Inferior parietal cortex (tissue), 1 donor: ENCODE measurements around the gene AHNAK.

Experiments used
- DNase-seq: peaks from one replicate; pipeline ENCODE4 v3.0.0-alpha.2; 2016; ENCODE audit errors: extremely low spot score

AHNAK gene

DNA sequence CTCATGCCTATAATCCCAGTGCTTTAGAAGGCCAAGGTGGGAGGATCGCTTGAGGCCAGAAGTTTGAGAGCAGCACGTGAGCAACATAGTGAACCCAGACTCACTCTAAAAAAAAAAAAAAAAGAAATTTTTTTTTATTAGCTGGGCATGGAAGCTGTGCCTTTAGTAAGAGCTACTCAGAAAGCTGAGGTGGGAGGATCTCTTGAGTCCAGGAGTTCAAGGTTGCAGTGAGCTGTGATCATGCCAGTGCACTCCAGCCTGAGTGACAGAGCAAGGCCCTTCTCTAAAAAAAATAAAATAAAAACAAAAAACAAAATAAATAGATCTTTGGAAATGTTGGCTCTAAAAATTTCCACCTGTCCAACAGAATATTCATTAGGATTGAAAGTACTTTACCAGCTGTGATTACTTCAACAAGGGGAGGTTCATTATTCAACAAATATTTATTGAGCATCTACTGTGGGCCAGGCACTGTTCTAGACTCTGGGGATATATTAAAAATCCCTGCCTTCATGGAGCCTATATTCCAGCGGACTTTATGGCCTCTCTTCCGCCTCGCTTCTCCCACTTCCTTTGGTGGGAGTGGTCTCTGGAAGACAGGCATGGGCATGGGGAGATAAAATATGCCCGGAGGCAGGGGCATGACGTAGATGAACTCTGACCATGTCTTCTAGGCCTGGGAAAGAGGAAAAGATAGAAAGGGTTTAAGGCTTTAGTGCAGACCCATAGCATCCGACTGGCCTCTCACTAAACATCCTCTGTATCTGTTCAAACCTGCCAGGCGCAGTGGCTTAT lies 47.9 kb downstream of the AHNAK start:
- DNase-seq: no peak

DNA sequence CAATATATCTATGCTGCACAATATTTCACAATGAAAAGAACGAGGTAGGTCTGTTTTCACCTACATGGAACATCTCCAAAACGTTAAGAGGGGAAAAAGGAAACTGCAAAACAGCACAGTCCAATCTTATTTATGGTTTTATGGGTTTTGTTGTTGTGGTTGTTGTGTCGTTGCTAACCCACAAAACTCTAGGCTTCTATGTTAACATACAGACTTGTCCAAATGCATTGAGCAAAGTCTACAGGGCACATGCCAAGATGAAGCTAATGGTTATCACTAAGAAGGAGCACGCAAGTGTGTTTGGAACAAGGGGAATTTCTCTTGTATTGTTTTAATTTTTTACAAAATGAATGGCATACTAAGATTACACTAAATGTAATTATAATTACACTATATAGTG lies 48.6 kb downstream of the AHNAK start:
- DNase-seq: no peak

DNA sequence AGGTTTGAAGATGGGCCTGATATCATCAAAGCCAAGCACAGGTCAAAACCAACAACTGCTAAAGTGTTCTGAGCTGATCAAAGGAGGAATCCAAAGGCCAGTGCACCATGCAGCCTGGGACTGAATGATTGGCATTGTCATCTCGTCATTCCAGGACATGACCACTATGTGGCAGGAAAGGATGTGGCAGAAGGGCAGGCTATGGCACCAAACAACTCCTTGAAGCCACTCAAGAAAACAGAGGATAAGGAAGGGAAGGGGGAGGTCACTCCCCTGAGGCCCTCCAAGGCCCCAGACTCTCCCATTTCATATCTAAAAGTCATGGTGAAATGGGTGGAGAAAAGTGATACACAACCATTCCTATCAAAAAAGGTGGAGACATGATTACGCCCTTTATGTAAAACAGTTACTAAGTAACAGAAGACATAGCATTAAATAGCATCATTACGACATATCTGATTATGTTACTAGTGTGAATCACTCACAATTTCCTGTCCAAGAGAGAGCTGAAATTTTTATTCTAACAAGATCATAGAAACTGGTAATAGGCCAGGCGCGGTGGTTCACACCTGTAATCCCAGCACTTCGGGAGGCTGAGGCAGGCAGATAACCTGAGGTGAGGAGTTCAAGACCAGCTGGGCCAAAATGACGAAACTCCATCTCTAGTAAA lies 49.3 kb downstream of the AHNAK start:
- DNase-seq: peak; percentile 63

DNA sequence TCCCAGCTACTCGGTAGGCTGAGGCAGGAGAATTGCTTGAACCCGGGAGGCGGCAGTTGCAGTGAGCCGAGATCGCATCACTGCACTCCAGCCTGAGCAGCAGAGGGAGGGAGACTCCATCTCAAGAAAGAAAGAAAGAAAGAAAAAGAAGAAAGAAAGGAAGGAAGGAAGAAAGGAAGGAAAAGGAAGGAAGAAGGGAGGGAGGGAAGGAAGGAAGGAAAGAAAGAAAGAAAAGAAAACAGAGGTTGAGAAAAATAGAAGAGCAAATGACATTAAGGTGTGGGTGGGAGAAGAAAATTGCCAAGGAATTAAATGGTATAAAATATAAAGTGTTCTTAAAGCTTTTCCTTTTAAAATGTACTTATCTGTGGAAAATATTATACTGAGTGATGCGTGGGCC lies 49.9 kb downstream of the AHNAK start:
- no peak for DNase-seq

DNA sequence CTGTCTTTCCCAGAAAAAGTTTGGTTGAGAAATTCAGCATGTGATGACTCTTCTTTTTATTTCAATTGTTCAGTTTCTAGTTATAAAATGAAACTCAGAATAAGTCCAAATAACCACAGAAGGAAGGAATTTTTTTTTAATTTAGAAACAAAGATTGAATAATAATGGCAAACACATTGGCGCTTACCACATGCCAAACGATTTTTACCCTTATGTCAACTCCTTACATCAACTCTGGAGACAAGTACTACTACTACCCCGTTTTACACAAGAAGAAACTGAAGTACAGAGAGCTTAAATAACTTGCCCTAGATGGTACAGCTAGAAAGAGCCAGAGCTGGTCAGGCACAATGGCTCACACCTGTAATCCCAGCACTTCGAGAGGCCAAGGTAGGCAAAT lies 52.4 kb downstream of the AHNAK start:
- DNase-seq: no peak

DNA sequence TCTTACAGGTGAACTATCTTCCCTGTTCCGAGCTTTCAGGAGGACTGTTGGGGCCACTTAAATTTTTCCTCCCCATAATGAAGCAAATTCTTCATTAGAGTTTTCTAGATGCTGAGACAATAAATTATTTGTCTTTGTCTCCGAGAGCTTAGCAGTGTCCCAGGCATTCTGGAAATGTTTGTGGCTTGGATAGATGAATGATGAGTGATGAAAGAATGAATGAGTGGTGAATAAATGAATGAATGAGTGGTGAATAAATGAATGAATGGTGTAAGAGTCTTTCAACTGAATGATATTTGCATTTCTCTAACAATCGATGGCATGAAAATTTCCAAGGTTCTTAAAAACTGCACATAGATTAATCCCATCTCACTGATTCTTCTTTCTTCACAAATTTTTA lies 52.8 kb downstream of the AHNAK start:
- no peak for DNase-seq

DNA sequence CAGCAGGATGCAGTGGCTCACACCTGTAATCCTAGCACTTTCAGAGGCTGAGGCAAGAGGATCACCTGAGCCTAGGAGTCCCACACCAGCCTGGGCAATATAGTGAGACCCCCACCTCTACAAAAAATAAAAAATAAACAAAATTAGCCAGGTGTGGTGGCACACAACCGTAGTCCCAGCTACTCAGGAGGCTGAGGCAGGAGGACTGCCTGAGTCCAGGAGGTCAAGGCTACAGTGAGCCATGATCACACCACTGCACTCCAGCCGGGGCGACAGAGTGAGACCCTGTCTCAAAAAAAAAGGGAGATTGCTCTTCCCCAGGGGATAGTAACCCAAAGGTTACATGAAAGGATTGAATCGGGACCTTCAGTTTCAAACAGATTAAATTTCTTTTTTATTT lies 54.0 kb downstream of the AHNAK start:
- no peak for DNase-seq

DNA sequence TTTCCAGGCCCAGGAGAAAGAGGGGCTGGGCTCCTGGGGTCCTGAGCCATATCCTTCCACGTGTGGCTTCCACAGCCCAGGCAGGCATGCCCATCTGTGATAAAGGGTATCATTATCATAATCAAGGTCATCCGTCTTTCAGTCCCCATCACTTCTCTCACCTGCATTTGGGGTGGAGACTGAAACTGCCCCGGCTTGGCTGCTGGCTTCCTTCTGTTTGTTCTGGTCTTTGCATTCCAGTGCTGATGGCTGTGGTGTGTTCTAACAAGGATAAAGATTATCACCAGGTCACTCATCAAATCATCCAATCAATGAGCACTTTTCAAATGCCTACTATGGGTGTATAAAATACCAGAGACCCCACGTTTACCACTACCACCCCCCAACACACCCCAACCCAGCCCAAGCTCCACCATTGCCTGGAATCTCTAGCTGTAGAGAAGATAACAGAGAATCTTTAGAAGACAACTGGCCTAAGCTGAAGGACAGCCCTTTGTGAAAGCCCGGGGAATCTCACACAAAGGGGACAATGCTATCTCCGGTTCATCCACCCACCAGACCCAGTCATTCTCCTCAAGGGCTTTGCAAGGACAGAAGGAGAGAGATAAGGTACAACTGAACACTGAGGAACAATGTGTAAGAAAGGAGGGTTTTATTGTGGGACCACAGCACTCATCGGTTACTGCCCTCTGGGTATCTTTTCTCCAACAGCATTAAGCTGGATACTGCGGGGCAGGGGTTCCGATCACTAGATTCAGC lies 54.9 kb downstream of the AHNAK start:
- no peak for DNase-seq

DNA sequence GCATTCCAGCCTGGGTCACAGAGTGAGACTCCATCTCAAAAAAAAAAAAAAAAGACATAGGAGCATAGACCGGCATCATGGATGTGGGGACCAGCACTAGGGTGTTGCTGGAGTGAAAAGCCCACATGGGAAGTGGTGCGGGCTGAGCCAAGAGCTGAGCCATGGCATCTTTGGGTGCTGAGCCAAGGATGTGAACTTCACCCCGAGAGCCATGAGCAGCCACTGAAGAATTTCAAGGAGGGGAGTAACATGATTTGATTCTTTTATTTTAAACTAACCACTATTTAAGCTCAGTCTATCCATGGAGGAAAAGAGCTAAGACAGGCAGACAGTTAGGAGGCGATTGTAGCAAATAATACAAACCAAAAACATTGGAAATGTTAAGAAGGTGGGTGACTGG lies 57.4 kb downstream of the AHNAK start:
- DNase-seq: no peak

DNA sequence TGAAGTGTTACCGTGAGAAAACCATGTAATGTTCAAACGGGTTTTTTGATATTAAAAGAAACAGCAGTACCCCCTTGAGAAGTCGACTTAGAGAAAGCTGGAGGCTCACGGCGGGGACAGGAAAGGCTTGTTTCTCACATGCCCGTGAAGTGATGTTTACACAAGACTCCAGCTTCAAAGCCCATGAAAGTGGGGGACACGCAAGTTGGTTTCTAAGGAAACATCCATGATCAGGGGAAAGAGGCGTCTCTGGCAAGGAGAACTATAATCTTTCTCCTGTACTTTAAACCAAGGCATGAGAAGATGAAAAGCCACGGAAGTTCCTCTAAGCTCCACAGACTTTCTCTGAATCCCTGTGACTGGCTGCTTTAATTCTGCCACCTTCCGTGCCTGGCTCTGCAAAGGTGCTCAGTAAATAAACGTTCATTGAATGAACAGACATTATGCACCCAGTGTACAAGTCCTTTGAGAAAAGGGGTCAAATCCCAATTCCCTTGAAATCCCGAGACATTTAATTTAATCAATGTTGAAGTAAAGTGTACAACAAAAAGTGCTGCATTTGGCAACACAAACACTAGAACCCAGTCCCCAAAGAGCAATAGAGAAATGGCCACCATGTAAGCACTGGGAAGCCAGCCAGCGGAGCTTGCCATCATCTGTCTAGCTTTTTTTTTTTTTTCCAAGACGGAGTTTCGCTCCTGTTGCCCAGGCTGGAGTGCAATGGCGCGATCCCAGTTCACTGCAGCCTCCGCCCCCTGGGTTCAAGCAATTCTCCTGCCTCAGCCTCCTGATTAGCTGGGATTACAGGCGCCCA lies 58.7 kb downstream of the AHNAK start:
- no peak for DNase-seq

DNA sequence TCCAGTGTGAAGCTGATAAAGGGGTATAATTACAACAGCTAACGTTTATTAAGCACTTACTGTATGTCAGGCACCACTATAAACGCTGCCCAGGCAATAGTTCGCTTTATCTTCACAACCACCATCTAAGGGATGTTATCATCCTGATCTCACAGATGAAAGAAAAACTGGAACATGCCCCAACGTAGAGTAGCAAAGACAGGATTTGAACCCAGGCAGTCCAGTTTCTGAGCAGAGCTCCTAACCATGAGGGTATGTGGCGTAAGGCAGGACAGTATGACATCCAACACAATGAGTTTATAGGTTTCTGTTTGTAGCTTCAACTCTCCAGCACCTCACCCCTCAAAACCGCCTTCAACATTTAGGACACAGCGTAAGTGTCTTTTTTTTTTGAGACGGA lies 59.5 kb downstream of the AHNAK start:
- no peak for DNase-seq

DNA sequence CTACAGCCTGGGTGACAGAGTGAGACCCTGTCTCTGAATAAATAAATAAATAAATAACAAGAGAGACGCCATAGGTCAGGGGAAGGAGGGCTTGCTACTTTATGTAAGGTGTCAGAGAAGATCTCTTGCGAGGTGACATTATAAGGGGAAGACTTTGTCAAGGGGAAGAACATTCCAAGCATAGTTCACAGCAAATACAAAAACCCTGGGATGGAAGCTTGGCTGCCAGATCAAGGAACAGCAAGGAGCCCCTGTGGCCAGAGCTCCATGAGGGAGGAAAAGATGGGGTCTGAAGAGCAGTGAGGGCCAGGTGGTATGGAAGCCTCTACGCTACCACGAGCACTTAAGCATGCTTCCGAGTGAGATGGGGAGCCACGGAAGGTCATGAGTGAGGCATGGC lies 62.3 kb downstream of the AHNAK start:
- no peak for DNase-seq

DNA sequence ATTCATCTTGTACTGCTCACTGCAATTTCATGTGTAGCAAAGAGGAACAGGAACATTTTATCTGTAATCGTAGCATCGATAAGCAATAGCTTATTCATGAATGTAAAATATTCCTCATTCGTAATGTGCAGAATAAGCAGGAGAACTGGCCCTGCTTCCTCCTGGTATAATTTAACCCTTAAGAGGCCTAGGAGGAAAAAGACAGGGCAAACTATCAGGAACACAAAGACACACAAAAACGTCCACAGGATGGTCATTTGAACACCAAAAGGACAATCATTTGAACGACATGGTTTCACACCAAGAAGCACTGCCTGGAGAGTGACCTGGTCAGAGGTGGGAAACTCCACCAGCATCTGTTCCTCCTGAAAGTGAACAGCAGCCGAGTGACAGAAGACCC lies 63.9 kb downstream of the AHNAK start:
- DNase-seq: no peak

DNA sequence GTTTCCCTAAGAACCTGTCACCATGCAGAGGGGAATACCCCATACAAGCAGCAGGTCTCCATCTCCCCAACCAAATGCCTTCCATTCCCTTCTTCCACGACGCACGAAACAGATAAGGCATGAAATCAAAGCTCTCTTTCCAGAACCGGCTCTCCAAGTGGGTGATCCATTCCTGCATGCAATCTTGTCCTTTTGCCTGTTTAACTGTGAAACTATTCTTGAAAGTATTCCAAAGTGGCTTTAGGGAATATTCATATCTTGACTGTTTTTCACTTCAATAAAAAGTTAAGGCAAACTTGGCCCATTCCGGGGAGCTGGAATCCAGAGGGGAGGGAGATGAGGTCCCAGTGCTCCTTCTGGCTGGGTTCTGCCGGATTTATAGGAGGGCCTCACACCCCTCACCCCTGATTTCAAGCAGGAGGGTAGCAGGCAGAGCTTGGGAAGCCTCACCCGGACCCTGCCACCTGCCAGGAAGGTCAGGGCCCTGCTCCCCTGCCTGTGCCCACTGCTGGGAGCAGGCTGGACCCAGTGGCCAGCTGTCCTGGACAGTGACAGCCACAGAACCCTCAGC lies 66.9 kb downstream of the AHNAK start:
- DNase-seq: no peak

DNA sequence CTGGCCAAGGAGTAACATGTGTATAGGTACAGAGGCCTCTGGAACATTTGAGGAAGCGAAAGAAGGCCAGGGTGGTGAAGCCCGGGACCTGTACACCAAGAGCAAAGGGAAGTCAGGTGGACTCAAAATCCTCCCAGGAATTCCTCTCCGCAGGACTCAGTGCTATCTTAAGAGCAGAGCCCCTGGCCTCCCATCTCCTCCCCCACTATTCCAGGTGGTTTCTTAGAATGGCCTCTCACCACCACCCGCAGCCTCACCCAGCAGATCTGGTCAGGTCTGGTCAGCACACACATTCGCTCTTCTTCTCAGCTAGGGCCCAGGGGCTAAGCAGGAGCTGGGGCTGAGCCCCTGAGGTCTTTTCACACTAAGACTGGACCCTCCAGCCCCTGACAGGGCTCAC lies 68.7 kb downstream of the AHNAK start:
- no peak for DNase-seq

DNA sequence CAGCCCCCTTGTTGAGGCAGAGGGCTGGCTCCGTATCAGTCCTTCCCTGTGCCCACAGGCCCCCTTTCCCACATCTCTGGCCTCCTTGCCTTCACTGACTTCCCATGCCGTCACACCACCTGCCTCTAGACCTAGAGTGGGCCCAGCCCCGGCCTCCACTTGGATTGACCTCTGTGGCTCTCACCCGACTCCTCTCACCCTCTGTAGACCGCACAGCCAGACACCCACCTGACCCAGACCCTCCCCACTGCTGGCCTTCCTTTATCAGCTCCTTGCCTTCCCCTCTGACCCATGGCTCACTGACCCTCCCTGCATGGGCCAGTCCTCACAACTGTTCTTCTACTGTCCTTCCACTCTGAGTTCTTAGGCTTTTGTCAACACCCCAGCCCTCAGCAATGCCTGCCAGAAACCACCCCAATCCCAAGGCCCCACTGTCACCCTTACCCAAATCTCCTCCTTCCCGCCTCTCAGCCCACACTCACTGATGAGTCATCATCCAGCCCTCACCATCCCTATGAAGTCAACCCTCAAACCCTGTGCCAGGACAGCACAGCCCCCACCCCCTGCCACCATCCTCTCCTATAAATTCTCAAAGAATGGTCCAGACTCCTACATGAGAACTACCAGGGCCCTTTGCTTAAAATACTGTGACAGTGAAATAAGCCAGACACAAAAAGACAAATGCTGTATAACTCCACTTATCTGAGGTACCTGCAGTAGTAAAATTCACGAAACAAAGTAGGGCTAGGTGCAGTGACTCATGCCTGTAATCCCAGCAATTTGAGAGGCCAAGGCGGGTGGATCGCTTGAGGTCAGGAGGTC lies 74.3 kb downstream of the AHNAK start:
- DNase-seq: no peak

DNA sequence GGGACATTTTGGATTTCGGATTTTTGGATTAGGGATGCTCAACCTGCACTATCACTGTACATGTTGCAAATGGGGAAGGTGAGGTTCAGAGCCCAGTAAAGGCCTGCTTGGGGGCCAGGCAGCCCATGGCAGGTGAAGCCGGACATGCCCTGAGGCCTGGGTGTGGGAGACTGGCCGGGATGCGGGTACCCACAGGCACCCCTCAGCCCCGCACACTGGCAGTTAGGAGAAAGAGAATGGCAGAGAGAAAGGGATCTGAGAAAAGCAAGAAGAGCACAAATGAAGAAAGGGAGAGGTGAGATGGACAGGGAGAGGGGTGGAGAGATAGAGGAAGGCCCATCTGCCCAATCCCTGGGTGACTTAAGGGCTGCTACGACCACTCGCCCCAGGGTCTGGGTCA lies 75.0 kb downstream of the AHNAK start:
- DNase-seq: no peak

DNA sequence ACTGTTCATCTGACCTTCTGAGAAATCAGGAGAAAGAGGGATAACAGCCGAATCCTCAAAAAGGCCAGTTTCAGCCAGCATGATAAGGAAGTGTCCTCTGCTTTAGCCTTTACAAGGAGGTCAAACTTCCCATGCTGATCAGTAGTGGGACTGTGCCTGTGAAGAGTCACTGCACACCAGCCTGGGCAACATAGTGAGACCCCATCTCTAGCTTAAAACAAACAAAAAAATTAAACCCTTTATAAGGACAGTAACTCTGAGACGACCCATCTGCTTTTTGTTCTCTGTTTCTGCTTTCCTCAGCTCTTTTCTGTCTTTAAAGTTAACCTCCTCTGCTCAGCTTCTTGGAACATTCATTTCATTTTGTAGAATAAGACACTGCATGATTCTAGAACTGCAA lies 78.0 kb downstream of the AHNAK start:
- no peak for DNase-seq

DNA sequence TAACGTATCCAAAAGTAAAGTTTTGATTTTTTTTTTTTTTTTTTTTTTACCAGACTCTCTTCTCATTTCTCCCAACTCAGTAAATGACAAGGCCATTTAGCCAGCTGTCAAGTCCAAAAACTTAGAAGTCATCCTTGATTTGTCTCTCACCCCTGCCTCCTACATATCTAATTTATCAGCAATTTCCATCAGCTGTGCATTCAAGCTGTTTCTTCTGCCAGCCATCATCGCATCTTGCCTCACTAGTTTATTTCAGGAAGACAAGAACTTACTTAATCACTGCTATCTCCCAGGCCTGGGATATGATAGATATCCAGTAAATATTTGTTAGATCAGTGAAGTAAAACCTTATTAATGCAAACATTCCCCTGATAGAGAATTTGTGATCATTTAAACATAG lies 80.2 kb downstream of the AHNAK start:
- DNase-seq: no peak

DNA sequence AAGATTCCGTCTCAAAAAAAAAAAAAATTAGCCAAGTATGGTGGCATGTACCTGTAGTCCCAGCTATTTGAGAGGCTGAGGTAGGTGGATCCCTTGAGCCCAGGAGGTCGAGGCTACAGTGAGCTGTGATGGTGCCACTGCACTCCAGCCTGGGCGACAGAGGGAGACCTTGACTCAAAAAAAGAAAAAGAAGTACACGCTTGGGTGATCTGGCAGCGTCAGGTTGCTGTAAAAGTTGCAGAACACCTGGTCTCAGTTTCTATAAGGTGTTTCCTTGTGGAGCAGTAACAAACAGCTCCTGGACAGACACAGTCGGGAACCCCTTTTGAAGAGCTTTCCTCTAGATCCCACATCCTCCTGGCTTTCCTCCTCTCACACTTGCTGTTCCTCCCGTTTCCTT lies 82.0 kb downstream of the AHNAK start:
- DNase-seq: no peak

DNA sequence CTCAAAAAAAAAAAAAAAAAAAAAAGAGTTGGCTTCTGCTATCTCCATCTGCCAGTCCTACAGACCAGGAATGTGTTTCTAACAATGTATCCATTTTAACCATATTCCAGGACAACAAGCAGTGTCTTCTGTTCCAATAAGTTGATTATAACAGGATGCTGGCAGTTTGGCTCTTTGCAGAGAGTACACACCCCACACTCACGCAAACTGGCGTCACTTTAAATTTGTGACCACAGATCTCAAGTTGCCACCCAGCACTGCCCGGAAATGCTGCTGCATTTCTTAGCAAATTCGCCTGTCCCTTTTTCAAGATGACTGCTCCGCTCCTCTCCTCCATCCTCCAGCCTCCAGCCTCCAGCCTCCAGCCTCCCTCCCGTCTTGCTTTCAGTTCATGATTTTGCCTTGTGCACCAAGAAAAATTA lies 83.5 kb downstream of the AHNAK start:
- no peak for DNase-seq
